ENCODE results near the gene PXMP4. TPM values are rescaled to one million over a fixed set of nuclear protein-coding genes. Genes with fewer than 3 reads are reported as not detected.

PXMP4 gene
- total RNA-seq, 1 donor from 2014 or later: 14.3 TPM

DNA sequence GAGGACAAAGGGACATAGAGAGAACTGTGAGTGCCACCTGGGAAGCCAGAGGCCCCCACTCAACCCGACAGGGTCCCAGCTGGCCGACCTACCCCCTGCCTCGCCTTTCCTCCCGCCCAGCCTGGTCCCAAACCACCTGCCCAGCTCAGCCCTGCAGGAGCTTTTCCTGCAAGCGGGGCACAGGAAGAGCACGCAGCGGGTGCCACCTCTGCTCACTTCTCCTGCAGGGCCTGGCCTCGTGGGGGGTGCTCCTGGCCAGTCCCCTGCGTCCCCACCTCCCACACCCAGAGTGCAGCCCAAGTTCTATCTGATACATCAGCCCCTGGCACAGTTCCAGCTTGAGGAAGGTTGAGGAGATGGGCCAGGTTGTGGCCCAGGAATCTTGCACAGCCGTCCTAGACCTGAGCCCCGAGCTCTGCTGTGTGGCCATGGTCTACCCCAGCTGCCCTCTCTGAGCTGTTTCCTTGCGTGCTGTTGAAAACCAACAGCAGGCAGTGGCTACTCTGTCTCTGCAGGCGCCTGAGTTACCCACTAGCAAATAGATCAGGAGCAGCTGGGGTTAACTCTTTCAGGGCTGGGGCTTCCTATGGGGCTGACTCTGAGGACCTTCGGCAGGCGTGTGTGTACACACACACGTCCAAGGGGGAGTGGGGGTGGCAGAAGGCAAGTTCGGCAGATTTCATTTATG, 47.5 kb downstream of the PXMP4 start:
- intact Hi-C loops (cut with micrococcal nuclease): no loop called here

DNA sequence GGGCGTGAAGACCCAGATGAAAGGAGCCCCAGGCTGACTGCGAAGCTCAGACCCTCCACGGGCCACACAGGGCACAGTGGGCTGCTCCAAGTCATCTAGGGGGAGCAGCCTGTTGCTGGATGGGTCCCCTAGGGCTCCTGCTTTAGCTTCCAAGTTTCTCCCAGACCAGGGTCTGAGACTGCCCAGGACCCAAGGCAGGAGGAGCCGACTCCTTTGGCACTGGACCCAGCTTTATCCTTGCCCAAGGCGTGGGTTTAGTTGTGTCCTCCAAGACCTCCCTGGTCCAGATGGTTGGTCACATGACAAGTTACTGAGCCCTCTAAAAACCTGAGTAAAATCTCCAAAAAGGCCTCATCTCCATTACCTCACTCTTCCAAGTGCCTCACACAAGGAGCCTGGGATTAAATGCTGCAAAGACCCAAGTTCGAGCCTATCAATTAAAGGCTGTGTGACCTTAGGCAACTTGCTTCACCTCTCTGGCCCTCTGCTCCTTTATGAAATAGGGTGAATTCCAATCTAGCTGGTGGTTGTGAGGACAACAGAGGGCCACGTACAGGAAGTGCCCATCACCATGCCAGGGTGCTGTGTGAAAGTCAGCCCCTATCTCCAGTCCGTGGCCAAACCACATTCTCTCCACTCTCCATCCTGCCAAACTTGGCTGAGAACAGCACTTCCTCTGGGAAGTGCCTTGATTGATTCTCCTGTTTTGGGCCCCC, 48.4 kb downstream of the PXMP4 start:
- intact Hi-C loops (cut with micrococcal nuclease): no loop called here

DNA sequence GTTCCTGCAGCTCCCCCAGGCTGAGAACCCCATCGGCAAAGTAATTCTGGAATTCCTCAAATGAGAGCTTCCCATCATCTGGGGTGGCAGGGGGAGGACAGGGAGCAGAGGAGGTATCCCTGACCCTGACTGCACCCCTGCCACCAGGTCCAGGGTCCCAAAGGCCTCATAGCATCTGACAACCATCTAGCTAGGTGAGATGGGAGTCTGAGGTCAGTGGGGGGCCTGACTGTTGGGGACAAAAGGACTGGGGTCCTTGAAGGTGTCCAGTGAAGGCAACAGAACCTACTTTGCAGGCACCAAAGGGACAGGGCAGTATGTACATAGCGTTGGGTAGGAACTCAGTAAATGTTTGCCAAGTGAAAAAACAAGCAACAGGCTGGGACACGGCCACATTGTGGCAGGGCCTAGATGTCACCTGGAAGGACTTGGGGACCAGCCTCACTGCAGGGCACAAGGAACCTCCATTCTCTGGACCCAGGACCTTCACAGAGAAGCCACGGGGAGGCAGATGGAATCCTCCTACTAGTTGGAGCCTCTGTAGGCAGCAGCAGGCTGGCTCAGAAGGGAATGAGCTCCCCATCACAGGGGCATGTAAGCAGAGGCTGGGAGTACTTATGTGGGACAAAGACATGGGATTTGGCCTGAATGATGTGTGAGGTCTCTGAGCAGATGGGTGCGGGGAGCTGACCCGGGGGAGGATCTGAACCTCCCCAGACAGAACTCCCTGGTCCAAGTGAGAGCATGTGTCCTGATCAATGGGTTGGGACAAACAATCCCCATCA, 49.2 kb downstream of the PXMP4 start:
- intact Hi-C loops (cut with micrococcal nuclease): no loop called here

DNA sequence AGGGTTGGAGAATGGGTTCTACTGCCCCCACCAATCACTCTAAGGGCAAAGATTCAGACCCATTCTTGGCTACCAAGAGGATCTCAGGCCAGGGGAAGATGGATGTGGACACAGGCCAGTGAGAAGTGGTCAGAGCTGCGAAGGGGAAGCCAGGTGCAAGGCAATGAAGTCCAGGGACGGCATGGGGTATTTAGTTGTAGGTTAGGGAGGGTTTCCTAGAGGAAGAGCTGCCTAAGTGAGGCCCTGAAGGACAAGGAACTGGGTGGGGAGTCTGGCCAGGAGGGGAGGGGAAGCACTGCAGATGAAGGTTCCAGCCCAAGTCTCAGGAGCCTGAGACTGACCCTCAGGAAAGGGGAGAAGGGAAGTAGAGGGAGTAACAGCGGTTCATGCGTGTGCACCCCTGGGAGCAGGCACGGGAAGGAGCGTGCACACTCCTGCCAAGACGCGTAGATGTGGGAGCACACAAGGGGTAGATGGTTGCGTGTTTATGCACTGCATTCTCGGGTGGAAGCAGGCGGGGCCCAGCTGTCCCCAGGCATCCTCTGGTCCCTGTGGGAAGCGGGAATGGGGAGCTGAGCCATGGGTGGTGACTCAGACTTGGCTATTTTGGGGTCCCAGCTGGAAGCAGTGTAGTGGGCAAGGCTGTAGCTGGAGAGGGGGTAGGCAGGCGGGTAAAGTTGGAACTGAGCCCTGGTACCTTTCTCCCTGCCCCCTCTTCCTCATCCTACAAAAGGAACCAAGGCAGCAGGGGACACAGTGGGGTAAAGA, 50.1 kb downstream of the PXMP4 start:
- intact Hi-C loops (cut with micrococcal nuclease): no loop called here

DNA sequence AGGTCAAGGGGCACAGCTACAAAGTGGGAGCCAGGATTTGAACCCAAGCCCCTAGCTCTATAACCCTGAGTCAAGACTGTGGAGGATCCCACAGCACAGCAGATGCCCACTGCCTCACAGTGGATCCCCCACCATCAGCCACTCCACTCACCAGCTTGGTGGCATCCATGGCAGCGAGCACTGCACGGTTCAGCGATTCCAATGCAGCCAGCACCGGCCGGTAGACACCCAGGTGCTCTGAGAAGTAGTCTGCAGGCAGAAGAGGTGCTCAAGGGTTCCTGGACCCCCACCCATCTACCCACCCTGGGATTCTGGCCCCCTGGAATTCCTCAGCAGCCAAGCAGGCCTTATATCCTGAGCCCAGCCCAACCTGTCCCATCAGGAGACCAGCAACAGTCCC, 50.9 kb downstream of the PXMP4 start:
- intact Hi-C loops (cut with micrococcal nuclease): no loop called here

DNA sequence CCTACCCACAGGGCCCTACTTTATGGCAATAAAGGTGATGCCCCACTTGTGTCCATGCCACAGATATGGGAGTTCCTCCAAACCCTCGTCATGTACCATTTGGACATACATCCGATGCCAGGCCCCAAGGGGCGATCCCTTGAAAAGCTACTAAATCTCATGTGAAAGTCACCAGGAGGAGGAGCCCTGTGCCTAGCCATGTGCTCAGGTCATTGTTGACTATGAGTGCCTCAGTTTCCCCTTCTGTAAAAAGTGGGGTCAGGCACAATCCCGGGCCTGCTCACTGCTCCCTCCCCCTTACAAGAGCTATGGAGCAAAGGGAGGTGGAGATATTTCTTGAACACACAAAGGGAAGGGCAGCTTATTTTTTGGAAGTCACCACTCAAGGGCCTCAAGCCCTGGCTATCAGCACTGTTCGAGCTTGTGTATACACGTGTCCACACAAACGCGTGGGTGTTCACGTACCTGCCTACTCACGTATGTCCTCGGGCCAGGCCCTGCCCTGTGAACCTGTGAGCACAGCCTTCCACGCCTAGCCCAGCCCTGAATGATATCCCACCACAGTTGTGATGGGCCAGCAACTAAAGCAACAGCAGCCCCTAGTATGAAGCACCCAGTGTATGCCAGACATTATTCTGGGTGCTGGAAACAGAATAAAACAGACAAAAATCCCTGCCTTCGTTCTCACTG, 51.5 kb downstream of the PXMP4 start:
- intact Hi-C loops (cut with micrococcal nuclease): no loop called here

DNA sequence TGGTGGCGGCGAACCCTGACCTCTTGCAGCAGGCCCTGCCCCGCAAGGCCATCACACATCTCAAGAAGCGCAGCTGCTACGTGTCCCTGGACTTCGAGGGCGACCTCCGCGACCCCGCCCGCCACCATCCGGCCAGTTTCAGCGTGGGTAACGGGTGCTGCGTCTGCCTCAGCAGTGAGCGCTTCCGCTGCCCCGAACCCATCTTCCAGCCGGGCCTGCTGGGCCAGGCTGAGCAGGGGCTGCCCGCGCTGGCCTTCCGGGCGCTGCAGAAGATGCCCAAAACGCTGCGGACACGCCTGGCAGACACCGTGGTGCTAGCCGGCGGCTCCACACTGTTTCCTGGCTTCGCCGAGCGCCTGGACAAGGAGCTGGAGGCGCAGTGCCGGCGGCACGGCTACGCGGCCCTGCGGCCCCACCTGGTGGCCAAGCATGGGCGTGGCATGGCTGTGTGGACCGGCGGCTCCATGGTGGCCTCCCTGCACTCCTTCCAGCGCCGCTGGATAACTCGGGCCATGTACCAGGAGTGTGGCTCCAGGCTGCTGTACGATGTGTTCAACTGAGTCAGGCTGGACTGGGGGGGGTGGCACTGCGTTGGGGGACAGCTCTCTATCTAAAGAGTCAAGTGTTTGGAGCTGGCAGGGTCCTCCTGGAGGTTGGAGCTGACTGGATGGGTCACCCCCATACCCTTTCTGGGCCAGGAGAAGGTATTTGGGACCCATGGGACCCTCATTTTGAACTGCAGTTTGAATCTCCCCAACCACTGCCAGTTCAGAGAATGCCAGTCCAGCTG, 52.2 kb downstream of the PXMP4 start:
- intact Hi-C loops (cut with micrococcal nuclease): no loop called here

DNA sequence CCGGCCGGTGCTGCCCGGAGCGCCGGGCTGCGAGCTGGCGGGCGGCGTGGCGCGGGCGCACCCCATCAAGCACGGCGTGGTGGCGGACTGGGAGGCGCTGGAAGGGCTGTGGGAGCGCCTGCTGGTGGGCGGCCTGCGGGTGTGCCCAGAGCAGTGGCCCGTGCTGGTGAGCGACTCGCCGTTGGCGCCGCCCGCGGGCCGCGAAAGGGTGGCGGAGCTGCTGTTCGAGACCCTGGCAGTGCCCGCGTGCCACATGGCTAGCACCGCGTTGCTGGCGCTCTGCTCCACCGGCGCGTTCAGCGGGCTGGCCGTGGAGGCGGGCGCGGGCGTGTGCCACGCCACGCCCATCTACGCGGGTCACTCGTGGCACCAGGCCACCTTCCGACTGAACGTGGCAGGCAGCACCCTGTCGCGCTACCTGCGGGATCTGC, 52.9 kb downstream of the PXMP4 start:
- intact Hi-C loops (cut with micrococcal nuclease): no loop called here

DNA sequence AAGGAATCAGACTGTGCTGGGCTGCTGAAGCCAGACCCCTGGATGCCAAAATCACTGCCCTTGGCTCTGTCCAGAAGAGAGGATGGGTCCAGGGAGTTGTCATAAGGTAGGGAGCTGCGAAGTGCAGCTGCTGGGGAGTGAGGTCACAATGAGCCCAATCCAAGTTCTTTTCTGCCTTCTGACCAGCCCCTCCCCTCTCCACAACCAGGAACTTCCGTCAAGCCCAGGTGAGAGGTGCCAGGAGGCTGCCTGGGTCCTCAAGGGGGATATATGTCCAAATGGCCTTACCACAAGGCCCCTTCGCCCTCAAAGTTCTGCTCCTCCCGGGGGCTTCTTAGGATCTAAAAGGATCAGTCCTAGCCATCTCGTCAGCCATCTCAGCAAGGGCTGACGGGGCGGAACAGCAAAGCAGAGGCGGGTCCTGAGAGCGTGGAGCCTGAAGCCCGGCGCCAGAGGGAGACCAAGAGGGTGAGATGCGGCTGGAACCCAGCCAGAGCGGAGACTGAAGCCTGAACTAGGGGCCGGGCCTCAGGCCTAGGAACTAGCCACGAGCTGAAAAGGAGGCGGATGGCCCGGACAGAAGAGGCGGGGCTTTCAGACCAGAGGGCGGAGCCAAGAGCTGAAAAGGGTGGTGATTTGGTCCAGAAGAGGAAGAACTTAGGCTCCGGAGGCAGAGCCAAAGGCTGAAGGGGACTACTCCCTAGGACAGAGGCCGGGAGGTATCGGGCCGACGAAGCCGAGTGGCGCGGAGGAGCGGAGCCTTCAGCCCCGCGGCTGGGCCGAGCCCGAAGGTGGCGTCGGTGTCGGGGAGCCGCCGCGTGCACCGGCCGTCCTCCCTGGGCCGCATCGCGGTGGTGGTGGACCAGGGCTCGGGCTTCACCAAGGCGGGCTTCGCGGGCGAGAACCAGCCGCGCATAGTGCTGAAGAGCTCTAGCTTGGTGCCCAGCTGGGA, 53.5 kb downstream of the PXMP4 start, which contains the start of gene ACTL10:
TSS of gene ACTL10 (plus strand) at position 651 of the 952 bp plus-strand sequence. CDS start 555 bp downstream, outside the sequence.
- intact Hi-C loops (cut with micrococcal nuclease): loop anchor here (1.0 kb wide), 8 partner anchors 8 to 327 kb away; partner anchors contain the start of genes E2F1, NECAB3, PXMP4 and RALY

DNA sequence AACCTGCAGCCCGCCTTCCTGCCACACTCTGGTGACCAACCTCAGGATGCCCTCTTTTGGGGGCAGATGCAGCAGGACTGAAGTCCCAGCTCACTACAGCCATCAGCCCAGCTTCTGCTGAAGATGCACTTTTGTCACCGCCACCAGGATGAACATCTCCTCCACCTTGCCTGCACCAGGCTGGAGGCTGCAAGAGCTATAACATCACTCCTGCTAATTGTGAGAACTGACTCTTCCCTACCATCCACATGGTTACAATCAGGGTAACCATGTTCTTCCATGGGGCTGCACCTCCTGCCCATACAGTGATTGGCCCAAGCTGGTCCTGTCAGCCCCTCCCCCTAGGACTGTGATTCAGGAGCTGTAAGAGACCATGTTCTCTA, 55.4 kb downstream of the PXMP4 start:
- intact Hi-C loops (cut with micrococcal nuclease): no loop called here

DNA sequence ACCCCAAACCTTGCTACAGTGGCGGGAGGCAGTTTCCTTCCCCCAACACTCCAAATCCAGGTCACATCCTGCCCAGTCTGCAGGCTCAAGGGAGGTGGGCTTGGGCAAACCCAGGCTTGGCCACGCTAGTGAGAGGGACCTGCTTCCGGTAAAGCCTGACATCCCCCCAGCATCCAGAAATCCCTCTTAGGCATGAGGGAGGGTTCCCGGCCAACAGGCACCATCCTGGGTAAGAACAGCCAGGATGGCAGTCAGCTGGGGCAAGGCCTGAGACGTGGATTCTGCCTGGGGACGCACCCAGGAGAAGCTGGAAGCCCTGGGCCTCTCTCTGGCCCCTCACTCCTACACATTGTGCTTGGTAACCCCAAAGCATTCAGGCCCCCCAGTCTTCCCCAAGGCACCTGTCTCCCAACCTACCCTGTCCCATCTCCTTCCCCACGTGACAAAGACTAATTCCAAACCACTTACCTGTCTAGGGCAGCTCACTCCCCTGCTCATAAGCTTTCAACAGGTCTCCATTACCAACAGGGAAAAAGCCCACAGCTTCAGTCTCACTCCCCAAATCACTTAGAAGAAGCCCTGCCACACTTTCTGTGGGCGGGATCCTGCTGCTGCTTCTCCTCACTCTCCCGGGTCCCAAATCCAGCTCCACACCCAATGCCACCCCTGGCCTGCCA, 55.9 kb downstream of the PXMP4 start:
- intact Hi-C loops (cut with micrococcal nuclease): no loop called here

DNA sequence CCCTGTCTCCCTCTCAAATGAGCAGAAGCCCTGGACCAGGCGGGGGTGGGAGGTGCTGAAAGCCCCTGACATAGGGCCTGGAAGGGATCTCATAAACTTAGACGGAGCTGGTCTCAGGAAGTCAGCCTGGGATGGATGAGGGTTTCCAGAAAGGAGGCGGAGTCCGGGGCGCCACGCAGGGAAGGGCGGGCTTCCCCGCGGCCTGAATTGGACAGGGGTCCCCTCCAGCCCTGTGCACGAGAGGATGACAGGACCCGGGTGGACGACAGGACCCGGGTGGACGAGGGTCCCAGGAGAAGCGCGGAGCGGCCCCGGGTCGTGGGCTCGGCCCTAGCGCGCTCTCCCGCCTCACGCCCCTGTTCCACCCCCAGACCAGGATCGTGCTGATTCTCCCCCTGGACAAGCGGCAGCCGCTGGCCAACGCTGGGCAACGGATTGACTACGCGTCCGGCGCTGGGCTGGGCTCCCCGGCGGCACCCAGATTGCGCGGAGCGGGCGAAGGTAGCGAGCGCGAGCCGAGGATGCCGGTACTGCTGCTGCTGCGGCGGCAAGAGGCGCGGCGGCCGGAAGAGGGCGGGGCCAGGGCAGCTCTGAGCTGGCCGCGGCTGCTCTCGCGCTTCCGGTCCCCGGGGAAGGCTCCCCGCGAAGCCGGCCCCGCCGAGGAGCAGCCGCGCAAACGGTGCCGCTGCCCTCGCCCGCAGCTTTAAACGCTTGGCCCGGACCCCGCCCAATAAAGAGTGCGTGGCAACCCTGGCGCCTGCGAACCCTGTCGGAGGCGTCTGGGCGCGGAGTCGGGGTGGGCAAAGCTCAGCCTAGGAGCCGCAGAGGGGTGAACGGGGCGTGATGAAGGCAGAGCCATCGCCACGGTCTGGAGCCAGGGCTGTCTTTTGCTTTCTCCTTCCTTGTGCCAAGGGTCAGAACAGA, 56.7 kb downstream of the PXMP4 start:
- intact Hi-C loops (cut with micrococcal nuclease): loop anchor here (1.0 to 2.0 kb wide), 5 partner anchors 148 to 700 kb away; partner anchors contain the start of genes CDK5RAP1, CHMP4B, EIF2S2 and ITCH

DNA sequence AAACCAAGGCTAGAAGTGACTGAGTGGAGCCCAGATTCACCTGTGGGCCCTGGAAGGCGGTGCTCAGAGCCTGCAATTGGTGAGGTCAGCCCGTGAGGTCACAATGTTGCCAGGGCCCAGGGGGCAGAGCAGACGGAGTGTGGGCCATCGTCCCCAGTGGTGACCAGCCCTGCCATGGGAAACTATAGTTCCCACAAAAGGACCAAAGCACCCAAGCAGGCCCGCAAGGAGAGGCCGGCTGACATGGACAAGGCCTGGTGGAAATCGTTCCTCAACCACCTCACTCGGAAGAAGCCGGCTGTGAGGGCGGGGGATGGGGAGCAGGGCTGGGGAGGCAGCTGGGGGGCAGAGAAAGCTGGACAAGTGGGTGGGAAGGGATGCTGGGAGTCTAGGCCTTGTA, 57.9 kb downstream of the PXMP4 start, which contains the start of gene C20orf144:
TSS of gene C20orf144 (plus strand) at position 156 of the 400 bp plus-strand sequence. CDS start at position 175, 19 bp downstream.
- intact Hi-C loops (cut with micrococcal nuclease): loop anchor here (2.0 kb wide), 1 partner anchor 261 kb away; the partner anchor contains the start of gene CDK5RAP1

DNA sequence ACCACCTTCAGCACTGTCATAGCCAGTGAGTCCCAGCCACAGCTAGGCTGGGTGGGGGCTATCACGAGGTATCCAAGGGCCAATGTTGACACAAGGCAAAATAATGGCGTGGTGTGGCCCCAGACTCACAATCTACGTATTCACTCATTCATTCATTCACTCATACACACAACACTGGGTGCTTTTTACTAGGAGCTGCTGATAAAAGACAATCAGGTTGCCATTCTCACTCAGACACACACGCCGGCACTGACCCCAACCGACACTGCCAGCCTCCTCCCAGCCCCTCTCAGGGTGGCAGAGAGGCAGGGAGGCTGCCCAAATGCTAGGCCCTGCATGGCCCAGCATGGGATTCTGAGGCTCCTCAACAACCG, 59.4 kb downstream of the PXMP4 start:
- intact Hi-C loops (cut with micrococcal nuclease): no loop called here

DNA sequence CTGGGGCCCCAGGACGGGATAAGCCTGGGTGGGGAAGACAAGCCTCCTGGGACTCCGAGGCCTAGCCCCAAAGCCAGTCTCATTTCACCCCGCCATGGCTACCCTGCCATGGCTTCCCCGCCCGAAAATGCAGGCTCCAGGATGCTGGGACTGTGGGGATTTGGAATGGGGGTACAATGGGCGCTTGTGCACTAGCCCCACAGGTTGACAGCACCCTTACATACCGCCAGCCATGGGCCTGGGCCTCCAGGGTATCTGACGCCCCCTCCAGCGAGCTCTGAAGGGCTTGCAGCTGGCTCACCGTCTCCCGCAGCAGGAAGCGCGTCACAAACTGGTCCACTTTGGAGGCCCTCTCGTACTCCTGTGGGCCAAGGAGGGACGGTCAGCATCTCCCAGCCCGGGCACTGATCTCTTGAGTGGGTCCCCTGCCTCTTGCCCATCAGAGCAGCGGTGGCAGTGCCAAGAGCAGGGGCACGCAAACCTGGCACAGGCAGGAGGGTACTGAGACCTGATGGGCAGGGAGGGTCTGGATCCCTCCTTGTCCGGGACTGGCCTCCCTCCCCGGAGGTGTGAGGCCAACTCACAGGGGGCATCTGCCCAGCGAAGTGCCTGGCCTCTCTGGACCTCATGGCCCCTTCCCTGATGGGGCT, 60.0 kb downstream of the PXMP4 start:
- intact Hi-C loops (cut with micrococcal nuclease): no loop called here

DNA sequence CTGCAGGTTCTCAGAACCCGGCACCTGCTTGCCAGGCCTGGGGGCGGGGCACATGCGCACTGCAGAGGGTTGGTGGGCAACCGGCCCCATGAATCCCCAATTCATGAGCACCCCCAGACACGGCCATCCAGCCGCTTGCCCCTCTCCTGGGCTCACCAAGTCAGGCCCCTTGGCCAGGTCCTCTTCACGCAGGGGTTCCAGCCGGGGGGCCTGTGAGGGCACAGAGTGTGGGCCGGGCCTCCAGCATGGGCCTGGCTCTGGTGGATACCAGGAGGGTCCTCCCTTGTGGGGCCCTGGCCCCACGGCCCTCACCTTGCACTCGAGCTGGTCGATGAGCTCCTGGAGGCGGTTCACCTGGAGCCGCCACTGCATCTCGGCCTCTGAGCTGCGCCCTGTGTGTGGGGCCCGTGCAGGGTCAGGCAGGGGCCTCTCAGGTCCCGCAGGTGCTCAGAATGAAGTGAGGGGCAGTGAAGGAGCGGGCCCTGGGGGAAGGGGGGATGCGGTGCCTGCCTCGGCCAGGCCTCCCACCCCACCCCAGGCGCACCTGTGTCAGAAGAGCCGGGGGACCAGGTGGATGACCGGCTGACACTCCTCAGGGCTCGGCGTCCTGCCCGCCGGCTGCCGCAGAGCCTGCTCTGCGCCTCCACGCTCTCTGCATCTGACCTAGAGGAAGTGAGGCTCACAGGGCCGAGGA, 60.6 kb downstream of the PXMP4 start:
- intact Hi-C loops (cut with micrococcal nuclease): no loop called here

All from T-helper 1 cell treated with Interleukin-12 subunit alpha and Interleukin-12 subunit beta and Interleukin-4 antibody, amounts not matched to agents 30 ng/mL and 1 ng/mL, for 36 hours (primary cell).